Mucosa of gallbladder (tissue), 1 donor: ENCODE data around the gene TFF2. TPM values are rescaled to one million over a fixed set of nuclear protein-coding genes. Genes with fewer than 3 reads are reported as not detected.

Source experiments
- DNase-seq: peaks from one replicate; pipeline ENCODE4 v3.0.0-alpha.2; 2020; ENCODE audit warnings: low spot score
- total RNA-seq: library from RNA; stranded (reverse); gene quantifications from one replicate; pipeline ENCODE4 v1.2.1, GENCODE V29; 2021
- donor health status: DM: no; HTN: no; CAD: no.

TFF2 gene
- 115 TPM for total RNA-seq

- no peak for DNase-seq
These were observed at the start of gene TFF2 for GRCh38 chr21:42350927-42351426. Gene TFF2, minus strand, starts transcription at chr21:42350994. Its CDS starts 37 bp downstream, at chr21:42350957.

GRCh38 chr21:42400525-42400924, 49.7 kb upstream of the TFF2 start:
- no peak for DNase-seq

GRCh38 chr21:42398436-42399028, 47.7 kb upstream of the TFF2 start:
- DNase-seq, result no peak

GRCh38 chr21:42397746-42398394, 47.1 kb upstream of the TFF2 start:
- no peak for DNase-seq

- DNase-seq, result no peak
These were observed 46.3 kb upstream of the TFF2 start for GRCh38 chr21:42396799-42397745.

GRCh38 chr21:42395905-42396651, 45.3 kb upstream of the TFF2 start, which contains the start of gene TMPRSS3:
Gene TMPRSS3, minus strand, starts transcription at chr21:42396052. Its CDS starts 635 bp downstream, at chr21:42395417.
- no peak for DNase-seq

- DNase-seq, result no peak
These were observed 44.5 kb upstream of the TFF2 start for GRCh38 chr21:42395302-42395701.

GRCh38 chr21:42393443-42393950, 42.7 kb upstream of the TFF2 start:
- no peak for DNase-seq

- DNase-seq, result no peak
These were observed 42.1 kb upstream of the TFF2 start for GRCh38 chr21:42392731-42393442.

- DNase-seq, result no peak
These were observed 40.5 kb upstream of the TFF2 start for GRCh38 chr21:42391297-42391696.

- no peak for DNase-seq
These were observed 39.9 kb upstream of the TFF2 start for GRCh38 chr21:42390696-42391095.

- DNase-seq, result no peak
These were observed 39.4 kb upstream of the TFF2 start for GRCh38 chr21:42390193-42390592.

GRCh38 chr21:42389449-42389835, 38.6 kb upstream of the TFF2 start:
- DNase-seq, result peak; percentile 46

GRCh38 chr21:42388740-42389448, 38.1 kb upstream of the TFF2 start:
- DNase-seq, result peak; percentile 61

- DNase-seq, result no peak
These were observed 37.1 kb upstream of the TFF2 start for GRCh38 chr21:42387843-42388340.

GRCh38 chr21:42387164-42387563, 36.4 kb upstream of the TFF2 start:
- no peak for DNase-seq

GRCh38 chr21:42386034-42386591, 35.3 kb upstream of the TFF2 start:
- DNase-seq, result peak; percentile 65

GRCh38 chr21:42385619-42386018, 34.8 kb upstream of the TFF2 start:
- DNase-seq, result no peak

- peak; percentile 66 for DNase-seq
These were observed 34.2 kb upstream of the TFF2 start for GRCh38 chr21:42384989-42385388.
